Activated effector memory CD4-positive, alpha-beta T cell treated with anti-CD3 and anti-CD28 coated beads, Interleukin-2, amount 50 U/mL, for 16 hours (primary cell): ENCODE data around the gene GINS2.

Source experiments
- DNase-seq: peaks from one replicate; pipeline ENCODE4 v3.0.0-alpha.2; 2020

GINS2 gene

DNA sequence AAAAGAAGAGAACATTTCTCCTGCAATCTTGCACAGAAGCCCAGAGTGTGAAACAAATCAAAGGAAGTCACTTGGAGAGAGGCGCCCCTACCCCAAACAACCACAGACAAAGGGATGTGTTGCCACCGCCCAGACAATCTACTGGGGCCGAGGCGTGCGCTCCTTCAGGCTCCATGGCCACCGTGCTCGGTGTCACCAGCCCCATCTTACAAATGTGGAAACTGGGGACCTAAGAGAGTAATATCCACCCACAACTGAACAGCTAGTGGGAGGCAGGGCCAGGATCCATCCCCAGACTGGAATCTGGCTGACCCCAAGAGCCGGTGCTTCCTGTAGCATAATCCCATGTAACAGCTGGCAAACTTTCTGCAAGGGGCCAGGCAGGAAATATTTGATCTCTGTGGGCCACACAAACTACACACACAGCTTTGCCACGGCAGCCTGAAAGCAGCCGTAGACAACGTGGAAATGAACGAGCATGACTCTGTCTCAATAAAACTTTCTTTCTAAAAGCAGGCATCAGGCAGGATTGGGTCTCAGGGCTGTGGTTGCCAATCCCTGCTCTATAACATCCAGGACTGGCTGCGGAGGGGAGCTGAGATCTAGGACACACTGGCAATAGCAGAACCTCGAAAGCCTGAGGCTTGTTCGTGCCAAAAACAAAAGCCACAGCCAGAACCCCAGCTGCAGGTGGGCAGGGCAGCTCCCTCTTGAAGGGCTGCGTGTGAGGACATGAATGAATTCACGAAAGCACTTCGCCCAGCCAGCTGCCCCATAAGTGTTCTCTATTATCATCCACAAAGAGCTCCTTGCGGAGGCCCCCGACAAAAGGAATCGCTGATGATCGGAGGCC, 26.6 kb upstream of the GINS2 start:
- no peak for DNase-seq

- no peak for DNase-seq
Observed at GRCh38 chr16:85712801-85713200, 24.0 kb upstream of the GINS2 start.

GRCh38 chr16:85711982-85712587, 23.3 kb upstream of the GINS2 start:
- DNase-seq = no peak

GRCh38 chr16:85710732-85711131, 22.0 kb upstream of the GINS2 start:
- DNase-seq = no peak

DNA sequence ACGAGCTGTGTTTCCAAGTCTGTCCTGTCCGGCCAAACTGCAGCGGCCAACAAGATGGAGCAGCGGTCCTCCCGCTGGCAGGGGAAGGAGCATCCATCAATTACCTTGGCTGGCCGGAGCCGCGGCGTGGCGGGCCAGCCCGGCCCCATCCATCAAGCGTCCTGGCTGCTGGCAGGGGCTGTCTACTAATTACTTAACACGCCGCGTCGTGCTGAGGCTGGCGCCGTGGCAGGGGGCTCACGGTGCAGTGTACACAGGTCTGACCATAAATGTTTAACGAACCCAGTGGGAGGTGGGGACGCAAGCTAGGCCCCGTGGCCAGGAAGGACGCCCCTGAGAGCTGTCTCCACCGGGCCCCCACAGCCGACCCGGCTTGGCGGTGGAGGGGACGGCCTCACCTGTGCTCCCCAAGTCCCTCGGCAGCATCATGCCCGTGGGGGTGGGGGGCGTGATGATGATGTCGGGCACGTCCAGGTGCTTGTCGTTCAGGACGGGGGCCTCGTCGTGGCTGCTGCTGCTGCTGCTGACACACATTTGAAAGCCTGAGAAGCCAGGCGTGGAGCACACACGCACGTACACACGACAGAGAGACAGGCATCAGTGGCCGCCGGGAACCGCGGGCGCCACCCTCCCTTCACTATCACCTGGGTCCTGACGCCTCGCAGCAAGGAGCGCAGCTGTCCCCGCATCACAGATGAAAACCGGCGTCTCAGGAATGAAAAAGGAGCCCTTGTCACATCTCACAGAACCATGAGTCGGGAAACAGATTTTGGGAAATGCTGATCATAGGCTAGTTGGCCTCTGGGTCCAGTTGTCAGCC, 21.2 kb upstream of the GINS2 start:
- DNase-seq = no peak

DNA sequence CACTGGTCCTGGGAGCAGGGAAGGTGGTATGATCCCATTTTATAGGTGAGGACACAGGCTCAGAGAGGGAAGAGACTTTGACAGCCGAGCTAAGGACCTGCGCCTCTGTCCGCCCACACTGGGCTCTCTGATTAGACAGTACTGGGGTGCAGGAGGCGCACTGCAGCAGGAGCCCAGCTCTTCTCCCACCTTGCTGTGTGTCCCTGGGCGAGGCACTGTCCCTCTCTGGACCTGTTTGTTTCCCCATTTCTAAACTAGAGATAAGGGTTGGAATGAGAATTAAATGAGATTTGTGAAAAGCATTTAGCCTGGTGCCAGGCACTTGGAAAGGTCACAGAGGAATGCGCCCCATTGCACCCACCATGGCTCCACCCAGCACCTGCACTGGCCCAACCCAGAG, 19.6 kb upstream of the GINS2 start:
- DNase-seq = no peak

DNA sequence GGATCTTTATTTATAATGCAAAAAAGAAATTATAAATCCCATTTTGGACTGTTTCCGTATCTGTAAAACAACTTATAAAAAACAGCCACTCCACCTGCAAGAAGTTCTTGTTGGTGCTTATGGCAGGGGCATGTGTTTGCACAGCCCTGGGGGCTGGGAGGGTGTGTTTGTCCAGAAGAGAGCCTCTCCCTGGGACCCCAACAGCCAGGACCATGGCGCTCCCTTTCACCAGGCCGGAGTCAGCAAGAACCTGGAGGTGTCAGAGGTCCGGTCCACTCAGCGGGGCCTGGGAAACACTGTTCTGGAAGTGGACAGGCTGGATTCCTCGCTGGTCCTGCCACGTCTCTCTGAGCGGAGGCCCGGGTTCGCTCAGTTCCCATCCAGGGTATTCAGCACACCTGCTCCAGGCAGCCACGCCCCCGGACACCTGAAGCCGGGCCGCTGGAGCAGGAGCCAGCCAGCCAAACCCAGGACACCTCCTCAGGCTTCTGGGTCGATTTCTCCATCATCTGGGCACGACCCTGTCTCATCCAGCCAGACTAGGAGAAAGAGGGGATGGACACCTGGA, 18.9 kb upstream of the GINS2 start:
- no peak for DNase-seq

DNA sequence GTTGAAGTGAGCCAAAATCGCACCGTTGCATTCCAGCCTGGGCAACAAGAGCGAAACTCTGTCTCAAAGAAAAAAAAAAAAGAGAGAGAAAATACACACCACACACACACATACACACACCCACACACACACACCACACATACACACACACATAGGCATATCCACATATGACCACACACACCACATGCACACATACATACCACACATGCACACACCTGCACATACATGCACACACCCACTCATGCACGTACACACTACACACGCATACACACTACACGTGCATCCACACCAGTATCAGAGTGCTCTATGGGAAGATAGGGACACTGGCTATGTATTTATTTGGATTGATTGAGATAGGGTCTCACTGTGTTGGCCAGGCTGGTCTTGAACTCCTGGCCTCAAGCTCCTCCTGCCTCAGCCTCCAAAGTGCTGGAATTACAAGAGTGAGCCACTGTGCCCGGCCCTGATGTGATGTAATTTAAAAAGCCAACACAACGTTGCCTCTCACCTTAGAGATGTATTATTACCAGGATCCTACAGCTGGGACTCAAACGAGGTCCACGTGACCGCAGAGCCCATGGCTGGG, 17.8 kb upstream of the GINS2 start:
- DNase-seq = no peak

DNA sequence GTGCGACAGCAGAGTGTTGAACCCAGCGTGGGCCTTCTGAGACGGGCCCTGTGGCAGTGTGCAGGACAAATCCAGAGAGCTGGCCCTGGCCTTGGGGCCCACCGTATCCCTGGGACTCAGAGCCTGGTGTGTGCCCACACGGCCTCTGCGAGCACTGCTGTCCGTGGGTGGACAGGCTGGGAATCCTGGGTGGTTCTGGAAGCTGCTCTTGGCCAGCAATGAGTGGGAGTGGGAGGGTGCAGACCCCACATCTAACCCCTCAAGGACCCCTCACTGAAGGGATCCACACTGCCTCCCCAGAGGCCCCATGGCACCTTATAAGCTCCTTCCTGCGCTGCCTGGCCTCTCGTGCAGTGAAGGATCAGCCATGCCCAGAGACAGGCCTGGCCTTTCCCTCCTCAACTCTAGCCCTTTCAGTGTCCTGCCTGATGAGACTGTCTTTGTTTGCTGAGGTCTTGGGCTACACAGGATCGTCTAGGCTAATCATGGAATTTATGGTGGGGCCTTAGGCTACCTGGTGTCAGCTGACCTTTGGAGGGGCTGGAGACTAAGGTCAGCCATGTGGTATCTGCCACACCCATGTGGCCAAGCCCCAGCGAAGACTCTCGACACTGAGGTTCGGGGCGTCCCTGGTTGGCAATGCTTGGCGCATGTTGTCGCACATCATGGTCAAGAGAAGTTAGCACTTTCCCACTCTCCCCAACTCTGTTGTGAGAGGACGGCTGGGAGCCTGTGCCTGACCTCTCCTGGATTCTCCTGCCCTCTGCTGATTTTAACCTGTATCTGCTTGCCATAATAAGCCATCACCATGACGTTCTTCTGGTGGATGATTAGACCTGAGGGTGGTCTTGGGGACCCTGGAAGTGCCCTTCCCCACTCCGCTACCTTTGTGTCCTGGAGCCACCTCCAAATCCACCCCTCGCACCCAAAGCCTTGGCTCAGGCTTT, 16.4 kb upstream of the GINS2 start:
- DNase-seq = no peak

- DNase-seq = no peak
Observed at GRCh38 chr16:85704011-85704410, 15.3 kb upstream of the GINS2 start.

- no peak for DNase-seq
Observed at GRCh38 chr16:85699628-85700027, 10.9 kb upstream of the GINS2 start.

DNA sequence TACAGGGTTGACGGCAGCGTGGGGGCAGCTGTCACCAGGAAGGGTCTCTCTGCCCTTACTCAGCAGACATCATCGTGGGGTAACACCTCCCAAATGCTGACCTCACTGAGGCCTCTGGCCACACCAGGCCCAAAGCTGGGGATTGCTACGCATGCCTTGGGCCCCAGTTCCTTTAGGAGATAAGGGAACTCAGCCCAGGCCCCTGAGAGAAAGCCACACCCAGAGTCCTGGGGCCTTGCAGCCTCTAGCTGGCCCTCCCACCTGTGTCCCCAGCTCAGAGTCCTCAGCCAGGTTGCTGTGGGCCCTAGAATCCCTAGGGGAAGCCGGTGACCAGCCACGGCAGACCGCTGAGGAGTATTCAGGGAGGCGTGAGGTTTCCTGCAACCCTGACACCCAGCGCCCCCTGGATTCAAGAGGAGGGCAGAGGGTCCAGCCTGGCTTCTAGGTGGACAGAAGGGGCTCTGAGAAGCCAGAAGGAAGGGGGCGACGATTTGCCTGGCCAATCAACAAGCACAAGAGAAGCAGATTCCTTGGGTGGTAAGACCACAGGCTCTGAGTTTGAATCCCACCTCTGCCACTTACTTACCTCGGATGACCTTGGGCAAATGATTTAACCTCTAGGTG, 10.3 kb upstream of the GINS2 start:
- no peak for DNase-seq

GRCh38 chr16:85698459-85698891, 9.7 kb upstream of the GINS2 start:
- no peak for DNase-seq

- no peak for DNase-seq
Observed at GRCh38 chr16:85697431-85697830, 8.7 kb upstream of the GINS2 start.

DNA sequence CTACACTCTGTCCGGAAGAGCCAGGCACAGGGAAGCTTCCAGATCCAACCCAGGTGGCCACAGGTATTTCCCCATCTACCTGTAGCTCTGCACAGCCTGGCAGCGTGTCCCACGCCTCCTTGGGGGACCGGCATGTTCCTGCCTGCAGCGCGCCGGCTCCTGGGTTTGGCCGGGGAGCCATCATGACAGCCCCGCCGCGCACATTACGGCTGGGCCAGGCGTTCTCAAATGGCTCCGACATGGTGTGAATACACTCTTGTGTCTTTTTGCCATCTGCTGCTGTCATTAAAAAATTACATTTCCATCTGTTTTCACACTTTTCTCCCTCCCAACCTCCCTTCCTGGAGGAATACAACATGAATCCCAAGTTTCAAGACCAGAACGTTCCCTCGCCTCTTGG, 8.0 kb upstream of the GINS2 start:
- DNase-seq = no peak

DNA sequence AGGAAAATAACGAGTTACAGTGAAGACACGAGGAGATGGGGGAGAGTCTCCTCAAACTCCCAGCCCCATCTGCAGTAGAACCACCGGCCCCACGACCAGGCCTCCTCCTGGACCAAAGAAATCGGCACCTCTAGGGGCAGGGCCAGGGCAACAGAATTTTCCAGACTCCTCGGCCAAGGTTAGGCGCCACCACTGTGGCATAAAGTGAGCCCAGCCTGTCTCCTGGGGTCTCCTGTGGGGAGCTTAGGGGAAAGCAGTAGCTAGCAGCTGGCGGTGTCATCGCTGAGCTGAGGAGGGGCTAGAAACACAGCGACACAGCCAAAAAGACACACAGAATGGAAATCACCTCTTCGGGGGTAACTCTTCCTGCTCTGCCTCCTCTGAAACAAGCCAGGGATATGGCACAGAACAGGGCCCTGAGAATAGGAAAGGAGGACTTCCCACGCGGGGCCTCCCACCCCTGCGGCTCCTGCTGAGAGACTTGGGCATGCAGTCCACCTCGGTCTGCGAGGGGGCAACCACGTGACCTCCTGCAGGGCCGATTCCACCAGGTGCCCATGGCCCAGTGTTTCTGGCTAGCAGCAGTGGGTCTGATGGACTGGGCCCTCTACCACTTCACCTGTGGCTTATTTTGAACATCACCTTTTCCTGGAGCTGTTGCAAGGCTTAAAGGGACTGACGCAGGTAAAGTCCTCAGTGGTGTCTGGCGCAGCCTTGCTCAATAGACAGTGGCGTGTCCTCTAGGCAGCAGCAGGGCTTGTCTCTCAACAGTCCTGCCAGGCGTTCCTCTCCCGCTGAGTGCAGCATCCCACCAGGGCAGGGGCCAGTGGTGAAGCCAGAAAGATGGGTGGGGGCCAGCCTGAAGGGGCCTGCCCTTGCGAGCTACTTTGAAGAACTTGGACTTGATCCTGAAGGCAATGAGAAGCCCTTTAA, 6.7 kb upstream of the GINS2 start:
- DNase-seq = no peak

DNA sequence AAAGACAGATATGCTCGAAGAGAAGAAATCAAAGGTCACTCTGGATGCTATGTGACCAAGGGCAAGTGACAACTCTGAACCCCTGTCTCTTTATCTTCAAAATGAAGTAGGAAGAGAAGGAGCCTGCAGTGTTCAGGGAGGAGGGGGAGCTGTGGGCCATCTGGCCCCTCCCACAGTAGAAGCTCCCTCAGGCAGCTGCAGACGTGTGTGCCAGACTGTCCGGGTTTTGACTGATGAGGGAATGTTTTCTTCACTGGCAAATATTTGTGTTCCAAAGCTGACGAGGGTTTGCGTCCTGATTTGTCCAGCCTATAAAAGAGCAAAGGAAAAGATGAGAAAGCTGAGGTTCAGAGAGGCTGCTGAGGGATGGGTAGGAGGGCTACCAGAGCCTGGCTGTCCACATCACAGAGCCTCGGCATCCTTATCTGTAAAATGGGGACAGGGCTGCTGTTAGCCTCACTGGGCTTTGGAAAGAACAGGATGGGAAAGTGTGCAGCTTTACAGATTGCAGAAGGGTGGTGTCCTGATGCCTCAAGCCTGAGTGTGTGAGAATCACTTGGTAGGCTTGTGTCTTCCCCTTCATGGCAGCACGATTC, 1.8 kb upstream of the GINS2 start:
- DNase-seq = no peak

DNA sequence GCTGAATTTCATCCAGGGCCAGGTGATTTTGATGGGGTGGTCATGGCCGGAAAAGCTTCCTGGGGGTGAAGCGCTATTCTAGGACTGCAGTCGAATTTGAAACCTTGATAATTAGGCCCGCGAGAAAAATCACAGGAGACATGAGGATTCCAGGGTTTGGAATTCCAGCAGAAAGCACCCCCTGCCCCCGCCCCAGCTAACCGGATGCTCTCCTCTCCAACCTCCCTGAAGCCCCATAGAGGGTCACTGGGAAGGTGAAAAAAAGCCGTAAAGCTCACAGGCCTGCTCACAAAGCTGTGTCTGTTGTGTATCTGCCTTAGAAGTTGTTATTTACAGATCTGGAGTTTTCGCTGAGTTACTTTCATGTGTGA, 1.2 kb upstream of the GINS2 start:
- no peak for DNase-seq

- no peak for DNase-seq
Observed at GRCh38 chr16:85689285-85689949, 663 bp upstream of the GINS2 start.
